Measurements from ENCODE around the gene GLP1R. TPM values are rescaled to one million over a fixed set of nuclear protein-coding genes. Genes with fewer than 3 reads are reported as not detected.

The GLP1R gene
- total and polyA plus RNA-seq, 8 donors, result 0.05 to 9.0 (median 1.9) TPM; not detected in 4

- Histone ChIP-seq H3K4me1 (no peaks in the 10 kb centered on the region), H3K27me3 (peaks cover 0 to 18% (median 0%) of the 10 kb centered on the region in 3 donors), H3K27ac (no peak overlapping the region), H3K9me3 (no peaks in the 10 kb centered on the region), H3K4me3 (no peak overlapping the region), H3K36me3 (no peaks in the 10 kb centered on the region)
- DNase-seq, result no peak
- no peak for TF ChIP-seq POLR2AphosphoS5 (IDR thresholded peaks at IDR 0.05)
- TF ChIP-seq EP300 (IDR thresholded peaks at IDR 0.05), result no peak
- TF ChIP-seq POLR2A (IDR thresholded peaks at IDR 0.05), result no peak
- TF ChIP-seq CTCF (IDR thresholded peaks at IDR 0.05), result no peak
- intact Hi-C loops (cut with DNase I; ENCODE audit: low total_unique reads), result no loop called here
- 80 to 86% (median 85%) methylated on average over 2 to 5 of the region's 5 CpGs for WGBS, 5 donors
These were observed 31.8 kb downstream of the GLP1R start for GRCh38 chr6:39080246-39080875.

GRCh38 chr6:39082310-39082709 is 33.7 kb downstream of the GLP1R start:
- Histone ChIP-seq H3K36me3 (no peaks in the 10 kb centered on the region), H3K9me3 (no peaks in the 10 kb centered on the region), H3K4me1 (no peaks in the 10 kb centered on the region), H3K4me3 (no peak overlapping the region), H3K27ac (no peak overlapping the region), H3K27me3 (peaks cover 0 to 29% (median 4%) of the 10 kb centered on the region in 3 donors)
- TF ChIP-seq EP300 (IDR thresholded peaks at IDR 0.05), result no peak
- no peak for TF ChIP-seq POLR2A (IDR thresholded peaks at IDR 0.05)
- no peak for TF ChIP-seq POLR2AphosphoS5 (IDR thresholded peaks at IDR 0.05)
- 81 to 90% (median 84%) methylated on average over 8 of the region's 8 CpGs for WGBS, 5 donors
- intact Hi-C loops (cut with DNase I; ENCODE audit: low total_unique reads), result no loop called here
- DNase-seq, result no peak

GRCh38 chr6:39083231-39083634 is 34.7 kb downstream of the GLP1R start:
- Histone ChIP-seq H3K27ac (no peak overlapping the region), H3K9me3 (no peaks in the 10 kb centered on the region), H3K4me3 (no peak overlapping the region), H3K4me1 (peaks cover 0 to 6% (median 2%) of the 10 kb centered on the region in 4 donors), H3K36me3 (no peaks in the 10 kb centered on the region), H3K27me3 (peaks cover 0 to 38% (median 7%) of the 10 kb centered on the region in 3 donors)
- TF ChIP-seq POLR2A (IDR thresholded peaks at IDR 0.05) (no peak), POLR2AphosphoS5 (IDR thresholded peaks at IDR 0.05) (no peak), EP300 (IDR thresholded peaks at IDR 0.05) (no peak), CTCF (IDR thresholded peaks at IDR 0.05) (no peak)
- intact Hi-C loops (cut with DNase I; ENCODE audit: low total_unique reads), result no loop called here
- WGBS, 5 donors, result 50 to 72% (median 69%) methylated on average over 1 to 2 of the region's 2 CpGs
- peak in 1 of 2 donors; percentile 40 for DNase-seq

- Histone ChIP-seq H3K27ac (peak overlapping the region in 1 of 5 donors; percentile 58), H3K4me3 (no peak overlapping the region), H3K36me3 (no peaks in the 10 kb centered on the region), H3K4me1 (peaks cover 0 to 18% (median 5%) of the 10 kb centered on the region in 4 donors), H3K9me3 (no peaks in the 10 kb centered on the region), H3K27me3 (peaks cover 0 to 45% (median 7%) of the 10 kb centered on the region in 3 donors)
- DNase-seq, result peak in 1 of 2 donors; percentile 82
- intact Hi-C loops (cut with DNase I; ENCODE audit: low total_unique reads), result no loop called here
- WGBS, 5 donors, result 71 to 82% (median 77%) methylated on average over 6 to 7 of the region's 7 CpGs
- TF ChIP-seq POLR2AphosphoS5 (IDR thresholded peaks at IDR 0.05), result peak in 1 of 3 donors; percentile 19
- TF ChIP-seq CTCF (IDR thresholded peaks at IDR 0.05), result no peak
- peak; percentile 24 for TF ChIP-seq EP300 (IDR thresholded peaks at IDR 0.05)
- no peak for TF ChIP-seq POLR2A (IDR thresholded peaks at IDR 0.05)
These were observed 35.9 kb downstream of the GLP1R start for GRCh38 chr6:39084506-39084905.

All from stomach (tissue), 9 donors.